MM.1S (cell line): ENCODE measurements around the gene RINL.

Experiments
- CTCF ChIP-seq: fragments of 300-600 bp; sonication (generic); IDR thresholded peaks from 2 replicates; pipeline ENCODE4 v1.5.1; 2016; ENCODE audit warnings: antibody characterized with exemption, low read length, mixed read lengths
- EZH2 ChIP-seq: fragments of 300-600 bp; sonication (generic); optimal IDR thresholded peaks from 2 replicates; pipeline ENCODE3; 2017; ENCODE audit warnings: low read depth, mild to moderate bottlenecking, antibody characterized with exemption, low read length, mixed read lengths
- EZH2phosphoT487 ChIP-seq: fragments of 300-600 bp; sonication (generic); IDR thresholded peaks from 2 replicates; pipeline ENCODE4 v1.6.1; 2018; ENCODE audit warnings: antibody characterized with exemption, low read length

GRCh38 chr19:38869160-38869835 is 8.8 kb downstream of the RINL start:
- no peak for TF ChIP-seq CTCF
- TF ChIP-seq EZH2, result no peak
- TF ChIP-seq EZH2phosphoT487, result no peak
